ENCODE data around the gene PBX2. TPM values are rescaled to one million over a fixed set of nuclear protein-coding genes. Genes with fewer than 3 reads are reported as not detected.

Gene PBX2
- total and polyA plus RNA-seq, 10 of the 15 experiments (the other 5 are each of a cell fraction or from before 2014, with no cell fraction given): 0.84 to 66.5 (median 20.6) TPM

DNA sequence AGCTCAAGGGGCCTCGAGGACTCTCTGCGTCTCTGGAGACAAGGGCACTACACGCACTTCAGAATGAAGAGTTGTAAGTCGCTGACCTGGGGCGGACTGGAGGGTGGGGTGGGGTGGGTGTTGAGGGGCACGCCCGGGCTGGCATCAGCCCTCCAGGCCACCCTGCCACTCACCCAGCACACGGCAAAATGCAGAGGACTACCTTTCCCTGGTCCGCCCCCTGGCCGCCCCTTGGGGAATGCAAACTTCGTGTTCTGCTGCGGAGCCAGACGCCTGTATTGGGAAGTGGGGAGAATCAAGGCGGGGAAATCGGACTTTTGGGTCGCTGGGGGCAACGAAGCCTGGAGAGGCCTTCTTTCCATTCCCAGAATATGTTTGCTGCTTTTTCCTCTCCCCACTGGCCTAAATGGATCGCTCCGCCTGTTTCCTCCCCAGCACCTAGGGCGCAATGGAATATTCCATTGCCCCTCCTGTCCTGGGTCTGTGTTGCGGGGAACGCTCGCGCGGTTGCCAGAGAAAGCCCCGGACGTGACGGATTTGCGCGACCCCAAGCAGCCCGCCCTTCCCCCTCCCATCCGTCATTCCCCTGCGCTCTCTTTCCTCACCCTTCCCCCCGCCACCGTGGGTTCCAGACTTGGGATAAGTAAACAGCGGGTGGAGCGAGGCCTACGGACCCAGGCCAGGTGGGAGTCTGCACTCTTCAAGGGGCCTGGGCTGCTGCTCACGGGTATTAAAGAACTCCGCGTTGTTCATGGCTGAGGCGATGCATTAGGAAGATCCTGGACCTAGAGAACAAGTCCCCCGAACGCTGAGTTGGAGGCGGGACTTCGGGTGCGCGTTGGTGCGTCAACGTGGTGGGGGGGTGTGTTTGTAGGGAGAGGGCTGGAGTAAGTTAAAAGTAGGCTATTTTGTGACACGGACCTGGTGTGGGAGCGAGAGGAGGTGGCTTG lies 36.2 kb downstream of the PBX2 start, which contains the start of gene PPT2 (continued):
- no peak for TF ChIP-seq CUX1 (IDR thresholded peaks at IDR 0.05; ENCODE audit: insufficient replicate concordance, low read depth, low read length)
- TF ChIP-seq, protein P1, sequence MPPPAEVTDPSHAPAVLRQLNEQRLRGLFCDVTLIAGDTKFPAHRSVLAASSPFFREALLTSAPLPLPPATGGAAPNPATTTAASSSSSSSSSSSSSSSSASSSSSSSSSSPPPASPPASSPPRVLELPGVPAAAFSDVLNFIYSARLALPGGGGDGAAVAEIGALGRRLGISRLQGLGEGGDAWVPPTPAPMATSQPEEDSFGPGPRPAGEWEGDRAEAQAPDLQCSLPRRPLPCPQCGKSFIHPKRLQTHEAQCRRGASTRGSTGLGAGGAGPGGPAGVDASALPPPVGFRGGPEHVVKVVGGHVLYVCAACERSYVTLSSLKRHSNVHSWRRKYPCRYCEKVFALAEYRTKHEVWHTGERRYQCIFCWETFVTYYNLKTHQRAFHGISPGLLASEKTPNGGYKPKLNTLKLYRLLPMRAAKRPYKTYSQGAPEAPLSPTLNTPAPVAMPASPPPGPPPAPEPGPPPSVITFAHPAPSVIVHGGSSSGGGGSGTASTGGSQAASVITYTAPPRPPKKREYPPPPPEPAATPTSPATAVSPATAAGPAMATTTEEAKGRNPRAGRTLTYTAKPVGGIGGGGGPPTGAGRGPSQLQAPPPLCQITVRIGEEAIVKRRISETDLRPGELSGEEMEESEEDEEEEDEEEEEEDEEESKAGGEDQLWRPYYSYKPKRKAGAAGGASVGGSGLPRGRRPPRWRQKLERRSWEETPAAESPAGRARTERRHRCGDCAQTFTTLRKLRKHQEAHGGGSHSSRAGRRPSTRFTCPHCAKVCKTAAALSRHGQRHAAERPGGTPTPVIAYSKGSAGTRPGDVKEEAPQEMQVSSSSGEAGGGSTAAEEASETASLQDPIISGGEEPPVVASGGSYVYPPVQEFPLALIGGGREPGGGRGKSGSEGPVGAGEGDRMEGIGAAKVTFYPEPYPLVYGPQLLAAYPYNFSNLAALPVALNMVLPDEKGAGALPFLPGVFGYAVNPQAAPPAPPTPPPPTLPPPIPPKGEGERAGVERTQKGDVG (CRISPR knock-in tag; IDR thresholded peaks at IDR 0.05): no peak
- TF ChIP-seq ZSCAN29 (IDR thresholded peaks at IDR 0.05): no peak
- no peak for TF ChIP-seq MYB (IDR thresholded peaks at IDR 0.05; ENCODE audit: borderline replicate concordance, low read depth, low read length)
- no peak for TF ChIP-seq TCF7 (IDR thresholded peaks at IDR 0.05; ENCODE audit: borderline replicate concordance)
- TF ChIP-seq, protein P2, sequence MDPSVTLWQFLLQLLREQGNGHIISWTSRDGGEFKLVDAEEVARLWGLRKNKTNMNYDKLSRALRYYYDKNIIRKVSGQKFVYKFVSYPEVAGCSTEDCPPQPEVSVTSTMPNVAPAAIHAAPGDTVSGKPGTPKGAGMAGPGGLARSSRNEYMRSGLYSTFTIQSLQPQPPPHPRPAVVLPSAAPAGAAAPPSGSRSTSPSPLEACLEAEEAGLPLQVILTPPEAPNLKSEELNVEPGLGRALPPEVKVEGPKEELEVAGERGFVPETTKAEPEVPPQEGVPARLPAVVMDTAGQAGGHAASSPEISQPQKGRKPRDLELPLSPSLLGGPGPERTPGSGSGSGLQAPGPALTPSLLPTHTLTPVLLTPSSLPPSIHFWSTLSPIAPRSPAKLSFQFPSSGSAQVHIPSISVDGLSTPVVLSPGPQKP (IDR thresholded peaks at IDR 0.05; ENCODE audit: low read depth, low read length): no peak
- no peak for TF ChIP-seq DPF2 (IDR thresholded peaks at IDR 0.05)
- peak; percentile 21; the same call in 1 of the 2 replicates for TF ChIP-seq POLR2AphosphoS5 (IDR thresholded peaks at IDR 0.05; ENCODE audit: low read length)
- TF ChIP-seq, protein P3, sequence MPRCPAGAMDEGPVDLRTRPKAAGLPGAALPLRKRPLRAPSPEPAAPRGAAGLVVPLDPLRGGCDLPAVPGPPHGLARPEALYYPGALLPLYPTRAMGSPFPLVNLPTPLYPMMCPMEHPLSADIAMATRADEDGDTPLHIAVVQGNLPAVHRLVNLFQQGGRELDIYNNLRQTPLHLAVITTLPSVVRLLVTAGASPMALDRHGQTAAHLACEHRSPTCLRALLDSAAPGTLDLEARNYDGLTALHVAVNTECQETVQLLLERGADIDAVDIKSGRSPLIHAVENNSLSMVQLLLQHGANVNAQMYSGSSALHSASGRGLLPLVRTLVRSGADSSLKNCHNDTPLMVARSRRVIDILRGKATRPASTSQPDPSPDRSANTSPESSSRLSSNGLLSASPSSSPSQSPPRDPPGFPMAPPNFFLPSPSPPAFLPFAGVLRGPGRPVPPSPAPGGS (IDR thresholded peaks at IDR 0.05; ENCODE audit: borderline replicate concordance, insufficient read depth, low read depth, low read length, poor library complexity, severe bottlenecking): no peak
- TF ChIP-seq FOS (IDR thresholded peaks at IDR 0.05; ENCODE audit: borderline replicate concordance, extremely low read depth, insufficient read length): no peak
- no peak for TF ChIP-seq NFYA (IDR thresholded peaks at IDR 0.05; ENCODE audit: borderline replicate concordance, low read depth, low read length)
- no peak for TF ChIP-seq PAX5 (IDR thresholded peaks at IDR 0.05; ENCODE audit: borderline replicate concordance, low read depth, low read length)
- peak in 1 of 2 experiments; percentile 68; a peak in 1 of 4 replicates for TF ChIP-seq SRF (IDR thresholded peaks at IDR 0.05; ENCODE audit: low read depth in 2 of 2, low read length in 2 of 2)
- peak; percentile 75 for TF ChIP-seq GABPA (IDR thresholded peaks at IDR 0.05; ENCODE audit: low read depth)
- TF ChIP-seq STAT3 (IDR thresholded peaks at IDR 0.05; ENCODE audit: low read depth, low read length): no peak
- TF ChIP-seq CREB1 (IDR thresholded peaks at IDR 0.05; ENCODE audit: low read depth): peak; percentile 97
- no peak for TF ChIP-seq JUNB (IDR thresholded peaks at IDR 0.05)
- TF ChIP-seq KAT2A (conservative IDR thresholded peaks at IDR 0.05; ENCODE audit: control insufficient read depth, low read depth, low read length): no peak
- TF ChIP-seq CHD4 (IDR thresholded peaks at IDR 0.05): no peak
